ENCODE data around the gene COX4I1. TPM values are rescaled to one million over a fixed set of nuclear protein-coding genes. Genes with fewer than 3 reads are reported as not detected.

Gene COX4I1
- total and polyA plus RNA-seq, 9 of the 15 experiments (the other 6 are each of a cell fraction or from before 2014, with no cell fraction given) = 651 to 2,356 (median 1,032) TPM

DNA sequence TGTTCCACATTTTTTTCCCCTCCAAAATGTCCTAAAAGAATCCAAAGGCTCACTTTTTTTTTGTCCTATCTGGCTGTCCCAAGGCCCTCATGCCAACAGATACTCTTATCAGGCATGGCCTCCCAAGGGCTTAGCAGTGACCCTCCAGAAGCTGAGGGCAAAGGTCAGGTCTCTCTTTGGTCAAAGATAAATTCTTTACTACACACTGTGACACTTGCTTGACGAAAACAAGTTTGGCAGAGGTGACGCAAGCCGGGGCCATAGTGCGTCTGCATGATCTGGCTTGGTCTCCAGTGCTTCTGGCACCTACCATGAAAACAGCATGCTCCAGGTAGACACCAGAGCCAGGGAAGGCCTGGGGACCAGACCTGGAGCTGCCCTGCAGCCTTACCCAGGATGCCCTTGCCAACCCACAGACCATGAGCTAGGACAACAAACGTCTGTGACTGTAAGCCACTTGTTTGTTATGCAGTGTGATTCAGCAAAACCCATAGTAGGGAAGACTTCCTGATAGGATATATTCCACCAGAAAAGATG lies 50.9 kb downstream of the COX4I1 start (continued):
- peak; percentile 88 for TF ChIP-seq CEBPG (CRISPR knock-in tag; IDR thresholded peaks at IDR 0.05)
- TF ChIP-seq CEBPG (tag; conservative IDR thresholded peaks at IDR 0.05 in 1 of 2, IDR thresholded peaks at IDR 0.05 in 1 of 2) = peak in 1 of 2 experiments; percentile 88; a peak in 2 of 4 replicates
- peak; percentile 69; the same call in 1 of the 2 replicates for TF ChIP-seq ZNF644 (tag; IDR thresholded peaks at IDR 0.05; ENCODE audit: low read depth)
- 0 out of 2 replicates have a peak, but pooled peaks have one; percentile 29 for TF ChIP-seq ZNF134 (CRISPR knock-in tag; conservative IDR thresholded peaks at IDR 0.05)
- TF ChIP-seq KHSRP (IDR thresholded peaks at IDR 0.05) = 0 out of 2 replicates have a peak, but pooled peaks have one; percentile 22
- TF ChIP-seq NR2C2 (CRISPR knock-in tag; IDR thresholded peaks at IDR 0.05) = no peak
- peak; percentile 93 for TF ChIP-seq NR2C2 (tag; IDR thresholded peaks at IDR 0.05)
- no peak for TF ChIP-seq KLF13 (tag; IDR thresholded peaks at IDR 0.05; ENCODE audit: borderline replicate concordance, low read depth)
- TF ChIP-seq TEAD1 (CRISPR knock-in tag; IDR thresholded peaks at IDR 0.05) = peak in 1 of 2 experiments; percentile 61; a peak in 1 of 4 replicates
- TF ChIP-seq TEAD4 (IDR thresholded peaks at IDR 0.05; ENCODE audit: low read length) = peak; percentile 72
- no peak for TF ChIP-seq TEAD4 (CRISPR knock-in tag; IDR thresholded peaks at IDR 0.05; ENCODE audit: borderline replicate concordance)
- TF ChIP-seq PKNOX1 (IDR thresholded peaks at IDR 0.05) = peak; percentile 27; the same call in 1 of the 2 replicates
- TF ChIP-seq HINFP (tag; conservative IDR thresholded peaks at IDR 0.05; ENCODE audit: low read depth) = no peak
- peak; percentile 43; the same call in 1 of the 2 replicates for TF ChIP-seq JUND (IDR thresholded peaks at IDR 0.05; ENCODE audit: borderline replicate concordance, low read depth, low read length)
- TF ChIP-seq JUND (tag; IDR thresholded peaks at IDR 0.05; ENCODE audit: borderline replicate concordance, low read depth, low read length) = no peak
- TF ChIP-seq SMAD3 (CRISPR knock-in tag; conservative IDR thresholded peaks at IDR 0.05) = 0 out of 2 replicates have a peak, but pooled peaks have one; percentile 24
- TF ChIP-seq KLF16 (IDR thresholded peaks at IDR 0.05) = 0 out of 2 replicates have a peak, but pooled peaks have one; percentile 31
- no peak for TF ChIP-seq ATF1 (CRISPR knock-in tag; IDR thresholded peaks at IDR 0.05)
- TF ChIP-seq ATF1 (tag; IDR thresholded peaks at IDR 0.05) = peak; percentile 66
- TF ChIP-seq, protein P1, sequence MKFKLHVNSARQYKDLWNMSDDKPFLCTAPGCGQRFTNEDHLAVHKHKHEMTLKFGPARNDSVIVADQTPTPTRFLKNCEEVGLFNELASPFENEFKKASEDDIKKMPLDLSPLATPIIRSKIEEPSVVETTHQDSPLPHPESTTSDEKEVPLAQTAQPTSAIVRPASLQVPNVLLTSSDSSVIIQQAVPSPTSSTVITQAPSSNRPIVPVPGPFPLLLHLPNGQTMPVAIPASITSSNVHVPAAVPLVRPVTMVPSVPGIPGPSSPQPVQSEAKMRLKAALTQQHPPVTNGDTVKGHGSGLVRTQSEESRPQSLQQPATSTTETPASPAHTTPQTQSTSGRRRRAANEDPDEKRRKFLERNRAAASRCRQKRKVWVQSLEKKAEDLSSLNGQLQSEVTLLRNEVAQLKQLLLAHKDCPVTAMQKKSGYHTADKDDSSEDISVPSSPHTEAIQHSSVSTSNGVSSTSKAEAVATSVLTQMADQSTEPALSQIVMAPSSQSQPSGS (CRISPR knock-in tag; IDR thresholded peaks at IDR 0.05) = no peak
